ENCODE results near the gene HAAO. TPM values are rescaled to one million over a fixed set of nuclear protein-coding genes. Genes with fewer than 3 reads are reported as not detected.

Gene HAAO
- total RNA-seq, 1 experiment from 2014 or later = 2.2 TPM

DNA sequence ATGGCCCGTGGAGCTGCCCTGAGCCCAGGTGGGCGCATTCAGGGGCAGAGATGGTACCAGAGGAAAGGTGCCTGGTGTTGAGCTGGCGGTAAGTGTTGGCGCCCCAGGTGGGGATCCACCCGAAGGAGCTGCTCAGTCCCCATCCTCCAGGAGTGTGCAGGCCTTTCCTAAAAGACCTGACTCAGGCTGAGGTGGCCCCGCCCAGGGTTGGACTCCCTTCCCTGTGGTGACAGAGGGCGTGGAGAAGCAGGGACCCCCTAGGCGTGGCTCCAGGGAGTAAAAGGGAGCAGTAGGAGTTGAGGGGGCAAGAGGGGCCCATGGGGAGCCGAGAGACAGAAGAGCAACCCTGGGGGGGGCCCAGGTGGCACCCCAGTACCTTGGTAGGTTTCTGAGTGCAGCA lies 30.8 kb downstream of the HAAO start:
- TF ChIP-seq, protein P1, sequence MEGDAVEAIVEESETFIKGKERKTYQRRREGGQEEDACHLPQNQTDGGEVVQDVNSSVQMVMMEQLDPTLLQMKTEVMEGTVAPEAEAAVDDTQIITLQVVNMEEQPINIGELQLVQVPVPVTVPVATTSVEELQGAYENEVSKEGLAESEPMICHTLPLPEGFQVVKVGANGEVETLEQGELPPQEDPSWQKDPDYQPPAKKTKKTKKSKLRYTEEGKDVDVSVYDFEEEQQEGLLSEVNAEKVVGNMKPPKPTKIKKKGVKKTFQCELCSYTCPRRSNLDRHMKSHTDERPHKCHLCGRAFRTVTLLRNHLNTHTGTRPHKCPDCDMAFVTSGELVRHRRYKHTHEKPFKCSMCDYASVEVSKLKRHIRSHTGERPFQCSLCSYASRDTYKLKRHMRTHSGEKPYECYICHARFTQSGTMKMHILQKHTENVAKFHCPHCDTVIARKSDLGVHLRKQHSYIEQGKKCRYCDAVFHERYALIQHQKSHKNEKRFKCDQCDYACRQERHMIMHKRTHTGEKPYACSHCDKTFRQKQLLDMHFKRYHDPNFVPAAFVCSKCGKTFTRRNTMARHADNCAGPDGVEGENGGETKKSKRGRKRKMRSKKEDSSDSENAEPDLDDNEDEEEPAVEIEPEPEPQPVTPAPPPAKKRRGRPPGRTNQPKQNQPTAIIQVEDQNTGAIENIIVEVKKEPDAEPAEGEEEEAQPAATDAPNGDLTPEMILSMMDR (IDR thresholded peaks at IDR 0.05; ENCODE audit: unreplicated experiment) = no peak
- Mint-ChIP-seq H3K36me3 (ENCODE audit: insufficient read depth, unreplicated experiment) (peaks cover 5% of the 10 kb centered on the region), H3K4me3 (ENCODE audit: low read depth, unreplicated experiment) (no peak overlapping the region), H3K27ac (ENCODE audit: unreplicated experiment) (no peak overlapping the region), H3K27me3 (ENCODE audit: unreplicated experiment) (no peaks in the 10 kb centered on the region), H3K9me3 (ENCODE audit: low read depth, unreplicated experiment) (no peaks in the 10 kb centered on the region), H3K4me1 (ENCODE audit: low read depth, unreplicated experiment) (no peaks in the 10 kb centered on the region)
- no peak for DNase-seq
- BruUV-seq (replicated peaks) = no TSS peak
- intact Hi-C loops (cut with micrococcal nuclease; ENCODE audit: unreplicated experiment) = no loop called here
- CTCF ChIA-PET = interaction anchor here (0.6 kb wide), 1 partner anchor 14 kb away, joined by 3 read pairs; no protein-coding TSS in a partner anchor

DNA sequence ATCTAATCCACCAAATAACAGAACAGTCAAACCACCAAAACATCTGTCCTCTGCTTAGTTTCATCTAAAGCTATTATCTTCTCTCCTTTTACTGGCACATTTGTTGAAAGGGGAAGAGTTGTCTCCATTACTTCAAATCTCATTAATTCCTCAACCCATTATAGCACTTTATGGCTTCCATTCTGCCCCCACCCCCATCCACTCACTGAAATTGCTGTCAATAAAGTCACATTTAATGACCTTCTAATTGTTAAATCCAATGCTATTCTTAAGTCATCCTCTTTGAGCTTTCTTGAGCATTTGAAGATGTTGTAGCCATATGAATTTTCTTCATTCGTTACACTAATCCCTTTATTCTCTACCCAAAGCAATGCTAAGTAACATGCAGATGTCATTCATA lies 33.6 kb downstream of the HAAO start:
- peaks cover 5% of the 10 kb centered on the region for H3K36me3 Mint-ChIP-seq (ENCODE audit: insufficient read depth, unreplicated experiment)
- no peak for DNase-seq
- H3K27ac Mint-ChIP-seq (ENCODE audit: unreplicated experiment) = no peak overlapping the region
- H3K27me3 Mint-ChIP-seq (ENCODE audit: unreplicated experiment) = no peaks in the 10 kb centered on the region
- H3K4me1 Mint-ChIP-seq (ENCODE audit: low read depth, unreplicated experiment) = no peaks in the 10 kb centered on the region
- intact Hi-C loops (cut with micrococcal nuclease; ENCODE audit: unreplicated experiment) = no loop called here
- BruUV-seq (replicated peaks) = no TSS peak
- TF ChIP-seq, protein P1 (IDR thresholded peaks at IDR 0.05; ENCODE audit: unreplicated experiment) = no peak
- no peak overlapping the region for H3K4me3 Mint-ChIP-seq (ENCODE audit: low read depth, unreplicated experiment)
- CTCF ChIA-PET = interaction anchor here (0.7 kb wide), 1 partner anchor 37 kb away, joined by 8 read pairs; no protein-coding TSS in a partner anchor
- H3K9me3 Mint-ChIP-seq (ENCODE audit: low read depth, unreplicated experiment) = no peaks in the 10 kb centered on the region

DNA sequence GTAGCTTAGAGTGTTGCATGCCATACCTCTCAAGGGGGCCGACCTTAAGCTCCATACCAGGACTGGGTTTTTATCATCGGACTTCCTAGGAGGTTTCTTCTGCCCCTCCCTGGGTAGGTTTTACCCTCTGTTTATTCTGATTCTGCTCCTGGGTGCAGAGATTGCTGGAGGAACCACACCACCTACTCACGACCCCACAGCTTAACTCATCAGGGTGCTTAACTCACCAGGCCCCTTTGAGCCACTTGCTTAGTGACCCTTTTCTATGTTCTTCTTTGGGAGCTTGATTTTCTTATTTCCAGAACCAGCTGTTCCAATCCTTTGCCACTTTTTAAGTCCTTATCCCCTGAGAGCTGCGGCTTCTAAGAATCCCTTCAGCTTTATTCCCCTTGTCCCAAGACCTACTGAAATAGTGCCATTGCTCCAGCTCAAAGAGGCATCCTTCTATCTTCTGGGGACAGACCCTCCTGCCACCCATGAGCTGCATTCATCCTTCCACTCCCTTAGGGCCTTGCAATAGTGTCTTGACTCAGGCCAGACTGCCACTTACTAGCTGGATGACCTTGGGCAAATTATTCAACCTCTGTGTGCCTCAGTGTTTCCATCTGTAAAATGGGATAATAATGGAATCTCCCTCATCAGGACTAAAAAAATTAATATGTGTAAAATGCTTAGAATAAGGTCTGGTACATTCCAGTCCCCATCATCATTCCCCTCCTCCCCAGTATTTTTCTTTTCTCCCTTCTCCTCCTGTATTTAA lies 34.2 kb downstream of the HAAO start:
- H3K27ac Mint-ChIP-seq (ENCODE audit: unreplicated experiment) = no peak overlapping the region
- H3K4me3 Mint-ChIP-seq (ENCODE audit: low read depth, unreplicated experiment) = no peak overlapping the region
- intact Hi-C loops (cut with micrococcal nuclease; ENCODE audit: unreplicated experiment) = no loop called here
- CTCF ChIA-PET = interaction anchor here (0.9 kb wide), 1 partner anchor 13 kb away, joined by 4 read pairs; no protein-coding TSS in a partner anchor
- BruUV-seq (replicated peaks) = no TSS peak
- H3K36me3 Mint-ChIP-seq (ENCODE audit: insufficient read depth, unreplicated experiment) = no peaks in the 10 kb centered on the region
- TF ChIP-seq, protein P1 (IDR thresholded peaks at IDR 0.05; ENCODE audit: unreplicated experiment) = no peak
- H3K9me3 Mint-ChIP-seq (ENCODE audit: low read depth, unreplicated experiment) = no peaks in the 10 kb centered on the region
- no peaks in the 10 kb centered on the region for H3K4me1 Mint-ChIP-seq (ENCODE audit: low read depth, unreplicated experiment)
- no peak for DNase-seq
- no peaks in the 10 kb centered on the region for H3K27me3 Mint-ChIP-seq (ENCODE audit: unreplicated experiment)

DNA sequence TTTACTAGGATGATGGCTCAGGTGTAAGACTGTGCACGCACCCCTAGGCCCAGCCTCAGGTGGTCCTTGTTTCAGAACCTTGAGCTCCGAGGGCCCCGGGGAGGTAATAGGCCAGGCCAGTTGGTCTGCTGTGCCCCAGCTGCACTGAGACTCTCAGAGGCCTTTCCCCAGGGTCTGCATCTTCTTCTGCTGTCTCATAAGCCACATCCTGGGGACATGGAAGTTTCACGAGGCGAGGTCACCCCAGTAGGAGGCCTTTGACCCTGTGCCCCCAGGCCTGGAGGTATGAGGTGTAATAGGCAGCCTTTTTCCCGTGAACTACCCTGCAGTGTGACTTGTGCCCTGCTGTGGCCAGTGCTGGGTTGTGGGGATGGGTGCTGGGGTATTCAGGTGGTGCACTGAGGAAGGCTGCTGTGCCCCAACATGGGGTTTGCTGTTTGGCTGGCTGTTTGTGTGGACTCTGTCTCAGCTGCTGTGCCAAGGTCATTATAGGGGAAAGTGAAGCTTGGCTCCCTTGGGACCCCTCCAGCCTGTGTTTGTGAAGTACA lies 35.3 kb downstream of the HAAO start:
- Mint-ChIP-seq H3K9me3 (ENCODE audit: low read depth, unreplicated experiment) (no peaks in the 10 kb centered on the region), H3K27ac (ENCODE audit: unreplicated experiment) (no peak overlapping the region), H3K36me3 (ENCODE audit: insufficient read depth, unreplicated experiment) (no peaks in the 10 kb centered on the region), H3K4me1 (ENCODE audit: low read depth, unreplicated experiment) (no peaks in the 10 kb centered on the region), H3K27me3 (ENCODE audit: unreplicated experiment) (no peaks in the 10 kb centered on the region), H3K4me3 (ENCODE audit: low read depth, unreplicated experiment) (no peak overlapping the region)
- CTCF ChIA-PET = no interaction called here
- no TSS peak for BruUV-seq (replicated peaks)
- intact Hi-C loops (cut with micrococcal nuclease; ENCODE audit: unreplicated experiment) = no loop called here
- DNase-seq = no peak
- TF ChIP-seq, protein P1 (IDR thresholded peaks at IDR 0.05; ENCODE audit: unreplicated experiment) = no peak
